Measurements from ENCODE around the gene KRTAP5-7.
"Not testable (repeated sequence)": the region's sequence is repeated elsewhere in the genome, so short reads cannot be mapped to it uniquely, and the experiment has no call there.

The KRTAP5-7 gene

DNA sequence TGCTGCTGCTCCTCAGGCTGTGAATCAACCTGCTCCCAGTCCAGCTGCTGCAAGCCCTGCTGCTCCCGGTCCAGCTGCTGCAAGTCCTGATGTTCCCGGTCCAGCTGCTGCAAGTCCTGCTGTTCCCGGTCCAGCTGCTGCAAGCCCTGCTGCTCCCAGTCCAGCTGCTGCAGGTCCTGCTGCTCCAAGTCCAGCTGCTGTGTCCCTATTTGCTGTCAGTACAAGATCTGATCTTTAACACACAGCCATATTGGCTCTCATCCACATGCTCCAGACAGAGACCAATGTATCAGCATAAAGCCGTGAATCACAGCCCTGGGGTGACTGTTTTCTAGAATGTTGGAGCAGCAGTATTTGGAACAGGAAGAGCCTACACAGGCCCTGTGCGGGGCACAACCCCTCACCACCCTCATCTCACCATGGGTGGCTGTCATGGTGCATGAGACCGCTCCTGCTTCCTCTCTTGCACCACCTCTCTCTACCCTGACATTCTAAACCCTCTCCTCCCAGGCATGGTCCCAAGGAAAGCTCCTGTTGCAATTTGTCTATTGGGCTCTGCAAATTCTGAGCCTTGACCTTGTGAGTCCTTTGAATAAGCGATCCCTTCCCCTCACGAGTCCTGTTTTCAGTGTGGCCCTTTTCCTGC lies 41.8 kb downstream of the KRTAP5-7 start:
- TF ChIP-seq EZH2phosphoT487 (IDR thresholded peaks at IDR 0.05; ENCODE audit: low read depth), result no peak
- TF ChIP-seq, protein P1, sequence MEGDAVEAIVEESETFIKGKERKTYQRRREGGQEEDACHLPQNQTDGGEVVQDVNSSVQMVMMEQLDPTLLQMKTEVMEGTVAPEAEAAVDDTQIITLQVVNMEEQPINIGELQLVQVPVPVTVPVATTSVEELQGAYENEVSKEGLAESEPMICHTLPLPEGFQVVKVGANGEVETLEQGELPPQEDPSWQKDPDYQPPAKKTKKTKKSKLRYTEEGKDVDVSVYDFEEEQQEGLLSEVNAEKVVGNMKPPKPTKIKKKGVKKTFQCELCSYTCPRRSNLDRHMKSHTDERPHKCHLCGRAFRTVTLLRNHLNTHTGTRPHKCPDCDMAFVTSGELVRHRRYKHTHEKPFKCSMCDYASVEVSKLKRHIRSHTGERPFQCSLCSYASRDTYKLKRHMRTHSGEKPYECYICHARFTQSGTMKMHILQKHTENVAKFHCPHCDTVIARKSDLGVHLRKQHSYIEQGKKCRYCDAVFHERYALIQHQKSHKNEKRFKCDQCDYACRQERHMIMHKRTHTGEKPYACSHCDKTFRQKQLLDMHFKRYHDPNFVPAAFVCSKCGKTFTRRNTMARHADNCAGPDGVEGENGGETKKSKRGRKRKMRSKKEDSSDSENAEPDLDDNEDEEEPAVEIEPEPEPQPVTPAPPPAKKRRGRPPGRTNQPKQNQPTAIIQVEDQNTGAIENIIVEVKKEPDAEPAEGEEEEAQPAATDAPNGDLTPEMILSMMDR (IDR thresholded peaks at IDR 0.05; ENCODE audit: low read depth, low read length), result no peak
- Histone ChIP-seq H3K27me3 (ENCODE audit: low read depth, low read length) (peaks cover 27% of the 10 kb centered on the region), H3K4me2 (ENCODE audit: low read length) (no peak overlapping the region)

DNA sequence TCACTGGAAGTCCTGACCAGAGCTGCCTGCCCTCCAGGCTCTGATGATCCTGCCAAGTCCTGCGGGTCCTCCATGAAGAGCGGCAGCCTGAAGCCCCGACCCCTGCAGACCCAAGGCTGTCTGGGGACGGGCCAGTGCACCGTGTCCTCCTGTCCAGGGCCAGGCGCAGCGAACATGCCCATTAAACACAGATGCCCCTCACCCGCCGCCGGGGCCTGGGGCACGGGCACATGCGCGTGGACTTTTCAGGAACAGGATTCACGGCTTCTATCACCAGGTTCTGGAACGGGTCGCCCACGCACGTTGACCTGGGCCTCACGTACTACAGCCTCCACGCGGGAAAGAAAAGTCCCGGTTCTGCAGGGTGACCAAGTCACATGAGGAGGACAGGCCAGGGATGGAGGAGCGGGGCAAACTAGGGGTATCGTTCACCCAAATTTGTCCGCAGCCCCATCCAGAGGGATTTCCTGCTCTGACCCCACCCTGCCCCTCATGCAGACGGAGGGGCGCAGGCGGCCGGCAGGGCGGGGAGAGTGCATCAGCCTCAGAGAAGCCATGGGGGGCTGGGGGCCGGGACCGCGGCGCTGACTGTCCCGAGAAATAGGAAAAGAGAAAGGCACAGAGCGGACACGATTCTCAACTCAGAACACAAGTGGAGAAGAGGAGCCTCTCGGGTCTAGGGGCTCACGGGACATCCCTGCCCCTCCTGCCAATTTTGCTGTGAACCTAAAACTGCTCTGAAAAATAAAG lies 44.2 kb downstream of the KRTAP5-7 start:
- H3K4me3 ChIP-seq (ENCODE audit: low read length); H4K20me1 ChIP-seq (ENCODE audit: insufficient read depth, low read length); H3K27ac ChIP-seq (ENCODE audit: low read length); H3K9ac ChIP-seq (ENCODE audit: low read length); H3K36me3 ChIP-seq (replicated peaks; ENCODE audit: low read depth, low read length); H3K9me3 ChIP-seq (ENCODE audit: insufficient read depth, low read length); H3K4me1 ChIP-seq (ENCODE audit: low read length); H2AFZ ChIP-seq (ENCODE audit: low read depth, low read length); H3K4me2 ChIP-seq (ENCODE audit: low read length); H3K79me2 ChIP-seq (ENCODE audit: low read length): not testable (repeated sequence)
- peaks cover 32% of the 10 kb centered on the region for H3K27me3 ChIP-seq (ENCODE audit: low read depth, low read length)

More for the DNA sequence above, 41.8 kb downstream of the KRTAP5-7 start:
- no peaks in the 10 kb centered on the region for H3K9me3 ChIP-seq (ENCODE audit: insufficient read depth, low read length)
- no peak overlapping the region for H2AFZ ChIP-seq (ENCODE audit: low read depth, low read length)
- no peaks in the 10 kb centered on the region; the same call in 1 of the 2 replicates for H3K4me1 ChIP-seq (ENCODE audit: low read length)
- no peaks in the 10 kb centered on the region for H3K79me2 ChIP-seq (ENCODE audit: low read length)
- H3K27ac ChIP-seq (ENCODE audit: low read length), result no peak overlapping the region
- no peaks in the 10 kb centered on the region for H4K20me1 ChIP-seq (ENCODE audit: insufficient read depth, low read length)
- H3K9ac ChIP-seq (ENCODE audit: low read length), result no peak overlapping the region
- no peak overlapping the region for H3K4me3 ChIP-seq (ENCODE audit: low read length)
- H3K36me3 ChIP-seq (replicated peaks; ENCODE audit: low read depth, low read length), result no peaks in the 10 kb centered on the region

DNA sequence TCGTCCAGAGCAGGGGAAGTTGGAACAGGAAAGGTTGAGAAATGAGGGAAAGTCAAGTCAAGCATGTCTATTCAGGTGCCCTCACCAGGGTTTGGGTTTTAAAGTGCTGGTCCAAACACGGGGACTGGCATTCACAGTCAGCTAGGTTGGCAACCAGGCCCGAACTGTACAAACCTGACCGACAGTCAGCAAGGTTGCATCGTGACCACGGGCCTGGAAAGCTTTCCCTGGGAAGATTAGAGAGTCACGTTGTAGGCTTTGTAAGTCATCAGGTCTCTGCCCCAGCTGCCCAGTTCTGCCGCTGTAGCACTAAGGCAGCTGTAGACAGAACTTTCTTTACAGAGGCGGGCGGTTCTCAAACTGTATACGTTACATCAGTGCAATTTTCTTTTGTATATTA lies 45.7 kb downstream of the KRTAP5-7 start:
- H3K4me2 ChIP-seq (ENCODE audit: low read length), result no peak overlapping the region
- no peak overlapping the region for H2AFZ ChIP-seq (ENCODE audit: low read depth, low read length)
- H3K9me3 ChIP-seq (ENCODE audit: insufficient read depth, low read length), result no peaks in the 10 kb centered on the region
- no peak overlapping the region for H3K4me3 ChIP-seq (ENCODE audit: low read length)
- H3K4me1 ChIP-seq (ENCODE audit: low read length), result no peaks in the 10 kb centered on the region; the same call in 1 of the 2 replicates
- no peak overlapping the region for H3K9ac ChIP-seq (ENCODE audit: low read length)
- H3K27ac ChIP-seq (ENCODE audit: low read length), result no peak overlapping the region
- TF ChIP-seq, protein P1 (IDR thresholded peaks at IDR 0.05; ENCODE audit: low read depth, low read length), result no peak
- TF ChIP-seq EZH2phosphoT487 (IDR thresholded peaks at IDR 0.05; ENCODE audit: low read depth), result no peak
- H3K36me3 ChIP-seq (replicated peaks; ENCODE audit: low read depth, low read length), result no peaks in the 10 kb centered on the region
- no peaks in the 10 kb centered on the region for H4K20me1 ChIP-seq (ENCODE audit: insufficient read depth, low read length)
- H3K27me3 ChIP-seq (ENCODE audit: low read depth, low read length), result peaks cover 33% of the 10 kb centered on the region
- no peaks in the 10 kb centered on the region for H3K79me2 ChIP-seq (ENCODE audit: low read length)

DNA sequence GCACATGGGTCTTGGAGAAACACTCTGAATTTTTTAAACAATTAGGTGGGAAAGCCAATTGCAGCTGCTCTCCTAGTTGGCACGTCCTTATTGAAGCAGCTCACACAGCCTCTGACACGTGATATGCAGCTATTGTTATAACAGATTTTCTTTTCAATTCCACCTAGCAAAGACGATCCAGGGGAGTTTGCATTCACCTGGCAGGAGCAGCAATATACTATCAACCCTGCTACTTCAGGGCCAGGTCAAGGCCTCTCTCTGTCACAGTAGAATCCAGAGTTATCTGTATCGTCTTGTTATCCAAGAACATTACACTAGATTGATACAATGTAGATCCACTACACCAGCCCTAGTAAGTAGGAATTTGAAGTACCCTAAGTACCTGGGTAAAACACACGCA lies 47.4 kb downstream of the KRTAP5-7 start:
- Histone ChIP-seq H3K4me2 (ENCODE audit: low read length) (no peak overlapping the region), H3K79me2 (ENCODE audit: low read length) (no peaks in the 10 kb centered on the region), H3K9ac (ENCODE audit: low read length) (no peak overlapping the region), H3K4me1 (ENCODE audit: low read length) (no peaks in the 10 kb centered on the region; the same call in 1 of the 2 replicates), H4K20me1 (ENCODE audit: insufficient read depth, low read length) (no peaks in the 10 kb centered on the region), H3K36me3 (replicated peaks; ENCODE audit: low read depth, low read length) (no peaks in the 10 kb centered on the region), H3K27me3 (ENCODE audit: low read depth, low read length) (peaks cover 30% of the 10 kb centered on the region), H3K4me3 (ENCODE audit: low read length) (no peak overlapping the region), H2AFZ (ENCODE audit: low read depth, low read length) (no peak overlapping the region), H3K9me3 (ENCODE audit: insufficient read depth, low read length) (no peaks in the 10 kb centered on the region), H3K27ac (ENCODE audit: low read length) (no peak overlapping the region)
- TF ChIP-seq EZH2phosphoT487 (IDR thresholded peaks at IDR 0.05; ENCODE audit: low read depth), result no peak
- TF ChIP-seq, protein P1 (IDR thresholded peaks at IDR 0.05; ENCODE audit: low read depth, low read length), result no peak
